ENCODE data around the gene FAM219A.

GRCh38 chr9:34456151-34456550, 2.2 kb downstream of the FAM219A start:
- no peak for TF ChIP-seq CTCF (IDR thresholded peaks at IDR 0.05)
- no peak for TF ChIP-seq POLR2A (IDR thresholded peaks at IDR 0.05)

All from upper lobe of left lung (tissue), 4 donors.